NCI-H510A (cell line): ENCODE measurements around the gene SMG5.
A peak's percentile ranks its signal among the peaks of the same experiment; 100 is the strongest.
"Not testable (repeated sequence)": the region's sequence is repeated elsewhere in the genome, so short reads cannot be mapped to it uniquely, and the experiment has no call there.

Experiments used
- DNase-seq: peaks from one replicate; lab custom pipeline; 2025; lab: John Stamatoyannopoulos, UW

Gene SMG5

DNA sequence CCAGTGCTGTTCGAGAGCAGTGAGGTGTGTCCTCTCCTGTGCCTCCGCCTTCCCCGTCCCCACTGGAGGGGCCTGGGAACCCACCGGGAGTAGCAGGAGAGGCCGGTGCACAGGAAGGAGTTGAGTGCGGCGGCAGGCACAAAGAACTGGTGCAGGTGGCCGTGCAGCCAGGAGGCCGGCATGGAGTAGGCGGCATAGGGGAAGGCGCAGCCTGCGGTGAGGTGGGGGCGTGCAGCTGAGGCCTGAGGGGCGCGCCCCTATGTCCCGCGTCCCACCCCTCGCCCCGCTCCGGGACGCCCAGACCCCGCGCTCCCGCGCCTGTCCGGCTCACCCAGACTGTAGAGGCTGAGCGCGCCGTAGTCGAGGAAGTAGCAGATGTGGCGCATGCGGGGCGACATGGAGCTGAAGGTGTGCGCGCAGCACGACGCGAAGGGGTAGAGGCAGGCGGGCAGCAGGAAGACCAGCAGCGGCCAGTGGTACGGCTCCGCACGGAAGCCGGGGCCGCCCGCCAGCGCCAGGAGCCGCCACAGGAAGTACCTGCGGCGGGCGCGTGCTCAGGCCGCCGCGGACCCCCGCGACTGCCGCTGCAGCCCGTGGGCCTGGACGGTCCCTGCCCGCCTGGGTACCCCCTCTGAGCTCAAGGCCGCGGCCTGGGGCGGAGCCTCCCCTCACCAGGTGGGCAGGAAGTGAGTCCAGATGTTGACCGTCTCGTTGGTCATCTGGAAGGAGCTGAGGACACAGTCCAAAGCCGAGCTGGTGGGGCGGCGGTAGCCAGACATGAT lies 37.0 kb downstream of the SMG5 start:
- DNase-seq, result peak; percentile 45

GRCh38 chr1:156244712-156245111 lies 37.9 kb downstream of the SMG5 start:
- DNase-seq, result no peak

DNA sequence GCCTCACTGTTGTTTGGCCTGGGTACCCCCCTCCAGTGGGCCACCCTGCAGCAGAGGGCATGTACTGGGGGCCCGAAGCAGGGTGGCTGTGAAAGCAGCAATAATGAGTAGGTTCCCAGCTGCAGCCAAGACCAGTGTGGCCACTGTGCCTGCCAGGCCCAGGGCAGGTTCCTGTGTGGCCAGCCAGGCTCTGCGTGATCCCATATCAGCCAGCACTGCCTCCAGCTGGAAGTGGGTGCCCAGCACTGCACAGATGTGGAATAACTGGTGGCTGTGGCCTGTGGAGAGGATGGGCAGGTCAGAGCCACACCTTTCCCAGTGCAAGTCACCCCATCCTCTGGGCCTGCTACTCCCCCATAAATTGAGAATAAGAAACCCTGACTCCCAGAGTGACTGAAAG lies 38.5 kb downstream of the SMG5 start:
- no peak for DNase-seq

DNA sequence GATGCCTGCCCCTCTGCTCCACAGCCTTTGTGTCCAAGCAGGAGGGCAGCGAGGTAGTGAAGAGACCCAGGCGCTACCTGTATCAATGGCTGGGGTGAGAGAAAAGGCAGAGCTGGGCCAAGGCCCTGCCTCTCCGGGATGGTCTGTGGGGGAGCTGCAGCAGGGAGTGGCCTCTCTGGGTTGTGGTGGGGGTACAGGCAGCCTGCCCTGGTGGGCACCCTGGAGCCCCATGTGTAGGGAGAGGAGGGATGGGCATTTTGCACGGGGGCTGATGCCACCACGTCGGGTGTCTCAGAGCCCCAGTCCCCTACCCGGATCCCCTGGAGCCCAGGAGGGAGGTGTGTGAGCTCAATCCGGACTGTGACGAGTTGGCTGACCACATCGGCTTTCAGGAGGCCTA lies 39.9 kb downstream of the SMG5 start:
- DNase-seq, result no peak

DNA sequence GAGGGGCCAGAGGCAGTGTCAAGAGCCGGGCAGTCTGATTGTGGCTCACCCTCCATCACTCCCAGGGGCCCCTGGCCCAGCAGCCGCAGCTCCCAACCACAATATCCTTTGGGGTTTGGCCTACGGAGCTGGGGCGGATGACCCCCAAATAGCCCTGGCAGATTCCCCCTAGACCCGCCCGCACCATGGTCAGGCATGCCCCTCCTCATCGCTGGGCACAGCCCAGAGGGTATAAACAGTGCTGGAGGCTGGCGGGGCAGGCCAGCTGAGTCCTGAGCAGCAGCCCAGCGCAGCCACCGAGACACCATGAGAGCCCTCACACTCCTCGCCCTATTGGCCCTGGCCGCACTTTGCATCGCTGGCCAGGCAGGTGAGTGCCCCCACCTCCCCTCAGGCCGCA lies 40.7 kb downstream of the SMG5 start, which contains the start of gene BGLAP:
TSS of gene BGLAP (plus strand) at position 259 of the 400 bp plus-strand sequence. CDS start at position 307, 48 bp downstream.
- no peak for DNase-seq

DNA sequence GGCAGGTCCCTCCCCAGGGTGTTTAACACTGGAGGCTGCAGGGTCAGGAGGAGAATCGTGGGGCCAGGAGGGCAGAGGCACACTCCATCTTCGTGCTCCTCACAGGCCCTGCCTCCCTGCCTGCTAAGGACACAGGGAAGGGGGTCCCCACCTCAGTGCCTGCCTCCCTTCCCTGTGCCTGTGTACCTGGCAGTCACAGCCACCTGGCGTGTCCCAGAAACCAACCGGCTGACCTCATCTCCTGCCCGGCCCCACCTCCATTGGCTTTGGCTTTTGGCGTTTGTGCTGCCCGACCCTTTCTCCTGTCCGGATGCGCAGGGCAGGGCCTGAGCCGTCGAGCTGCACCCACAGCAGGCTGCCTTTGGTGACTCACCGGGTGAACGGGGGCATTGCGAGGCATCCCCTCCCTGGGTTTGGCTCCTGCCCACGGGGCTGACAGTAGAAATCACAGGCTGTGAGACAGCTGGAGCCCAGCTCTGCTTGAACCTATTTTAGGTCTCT lies 41.3 kb downstream of the SMG5 start:
- no peak for DNase-seq

GRCh38 chr1:156238248-156238647 lies 44.4 kb downstream of the SMG5 start:
- no peak for DNase-seq

GRCh38 chr1:156236164-156236563 lies 46.5 kb downstream of the SMG5 start:
- no peak for DNase-seq

DNA sequence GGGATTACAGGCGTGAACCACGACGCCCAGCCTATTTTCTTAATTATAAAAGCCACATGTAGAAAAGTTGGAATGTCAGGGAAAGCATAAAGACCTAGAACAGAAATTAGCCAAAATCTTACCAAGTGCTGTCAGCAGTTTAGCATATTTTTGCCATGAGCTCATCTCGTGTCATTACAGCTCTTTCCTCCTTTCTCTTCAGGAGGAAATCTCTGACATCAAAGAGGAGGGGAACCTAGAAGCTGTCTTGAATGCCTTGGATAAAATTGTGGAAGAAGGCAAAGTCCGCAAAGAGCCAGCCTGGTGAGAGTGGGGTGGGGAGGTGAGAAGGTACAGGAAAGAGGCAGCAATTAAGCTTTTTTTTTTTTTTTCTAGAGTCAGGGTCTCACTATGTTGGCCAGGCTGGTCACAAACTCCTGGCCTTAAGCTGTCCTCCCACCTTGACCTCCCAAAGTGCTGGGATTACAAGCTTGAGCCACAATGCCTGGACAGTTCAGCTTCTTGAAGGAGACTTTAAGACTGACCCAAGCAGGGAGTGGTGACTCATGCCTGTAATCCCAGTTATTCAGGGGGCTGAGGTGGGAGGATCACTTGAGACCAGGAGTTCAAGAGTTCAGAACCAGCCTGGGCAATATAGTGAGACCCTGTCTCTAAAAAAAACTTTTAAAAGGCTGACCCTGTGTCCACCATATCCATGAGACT lies 49.0 kb downstream of the SMG5 start:
- DNase-seq, result no peak

- DNase-seq, result peak; percentile 74
These were observed 50.3 kb downstream of the SMG5 start for GRCh38 chr1:156232201-156232894.

- no peak for DNase-seq
These were observed 52.2 kb downstream of the SMG5 start for GRCh38 chr1:156230473-156230837.

DNA sequence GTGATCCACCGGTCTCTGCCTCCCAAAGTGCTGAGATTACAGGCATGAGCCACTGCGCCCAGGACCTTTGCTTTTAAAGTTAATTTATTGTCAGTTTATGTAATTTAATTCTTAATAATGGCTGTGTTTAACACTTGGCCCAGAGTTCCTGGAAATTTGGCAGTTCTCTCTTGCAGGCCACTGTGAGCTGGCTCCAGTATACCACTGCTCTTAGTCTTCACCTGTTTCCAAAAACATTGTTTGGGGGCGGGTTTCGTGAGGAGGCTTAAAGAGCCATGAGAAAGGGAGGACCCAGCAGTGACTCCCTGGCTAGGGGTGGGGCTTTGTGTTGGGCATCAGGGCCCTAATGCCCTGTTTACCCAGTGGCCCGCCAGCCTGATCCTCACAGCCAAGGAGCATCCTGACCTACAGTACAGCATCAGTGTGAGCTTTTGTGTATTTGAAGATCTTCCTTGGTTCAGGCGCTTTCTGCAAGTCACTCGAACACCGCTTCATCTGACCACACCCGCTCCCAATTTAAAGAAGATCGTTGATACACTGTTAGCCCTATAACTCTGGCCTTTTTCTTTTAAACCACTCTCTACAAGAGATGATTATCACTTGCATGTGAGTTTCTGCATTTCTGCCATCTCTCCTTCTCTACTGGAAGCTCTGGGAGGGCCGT lies 52.7 kb downstream of the SMG5 start:
- DNase-seq, result no peak

DNA sequence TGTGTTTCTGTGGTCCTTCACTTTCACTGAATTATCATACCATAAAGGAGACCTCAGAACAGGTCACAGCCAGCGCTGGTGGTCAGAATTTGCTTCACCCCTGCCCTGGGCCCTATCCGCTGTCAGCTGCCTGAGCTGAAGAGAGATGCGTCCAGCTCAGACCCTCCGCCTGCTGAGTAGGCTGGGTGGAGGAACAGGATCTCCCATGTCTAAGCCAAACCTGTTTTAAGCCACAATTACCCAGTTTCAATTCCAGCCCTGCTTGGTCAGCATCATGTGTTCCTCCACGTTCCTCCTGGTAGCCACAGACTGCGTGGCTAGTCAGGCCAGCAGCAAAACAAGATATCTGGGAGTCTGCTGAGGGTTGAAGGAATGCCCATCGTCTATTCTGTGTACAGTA lies 54.1 kb downstream of the SMG5 start:
- no peak for DNase-seq

- no peak for DNase-seq
These were observed 55.8 kb downstream of the SMG5 start for GRCh38 chr1:156226782-156227181.

DNA sequence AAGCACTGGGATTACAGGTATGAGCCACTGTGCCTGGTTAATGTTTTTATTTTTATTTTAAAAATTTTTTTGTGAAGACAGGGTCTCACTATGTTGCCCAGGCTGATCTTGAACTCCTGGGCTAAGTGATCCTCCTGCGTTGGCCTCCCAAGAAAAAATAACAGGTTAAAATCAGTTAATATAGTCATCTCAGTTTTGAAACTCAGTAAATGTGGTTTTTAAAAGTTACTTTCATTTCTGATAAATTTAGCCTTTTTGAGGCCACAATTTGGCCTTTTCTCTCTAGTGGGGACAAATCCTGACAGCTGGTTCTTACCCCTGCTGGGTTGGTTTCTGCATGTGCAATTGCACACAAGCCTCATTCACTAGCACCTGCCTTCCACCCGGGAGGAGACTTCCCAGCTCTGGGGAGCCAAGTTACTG lies 56.5 kb downstream of the SMG5 start:
- DNase-seq, result no peak

- no peak for DNase-seq
These were observed 57.0 kb downstream of the SMG5 start for GRCh38 chr1:156225677-156226014.

GRCh38 chr1:156221986-156222692 lies 60.5 kb downstream of the SMG5 start:
- no peak for DNase-seq

- DNase-seq, result no peak
These were observed 62.4 kb downstream of the SMG5 start for GRCh38 chr1:156220226-156220625.

DNA sequence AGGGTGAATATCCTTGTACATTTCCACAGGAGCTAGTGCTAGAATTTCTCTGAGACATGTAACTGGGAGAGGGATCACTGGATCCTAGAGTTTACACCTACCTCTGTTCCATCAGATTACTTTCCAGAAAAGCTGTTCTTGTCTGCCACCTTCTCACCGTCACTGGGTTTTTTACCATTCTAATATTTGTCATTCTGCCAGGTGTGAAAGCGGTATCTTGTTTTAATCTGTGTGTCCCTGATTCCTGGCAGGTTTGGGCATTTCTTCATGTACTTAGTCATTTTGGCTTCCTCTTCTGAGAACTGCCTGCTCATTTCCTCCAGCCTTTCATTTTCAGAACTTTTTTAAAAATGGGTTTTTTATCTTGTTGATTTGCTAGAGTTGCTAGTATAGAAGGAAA lies 64.8 kb downstream of the SMG5 start:
- DNase-seq, result no peak

GRCh38 chr1:156216361-156217086 lies 66.1 kb downstream of the SMG5 start:
- not testable (repeated sequence) for DNase-seq
